ENCODE measurements around the gene WDFY3. TPM values are rescaled to one million over a fixed set of nuclear protein-coding genes. Genes with fewer than 3 reads are reported as not detected.
"Not testable (repeated sequence)": the region's sequence is repeated elsewhere in the genome, so short reads cannot be mapped to it uniquely, and the experiment has no call there.

Gene WDFY3
- total and polyA plus RNA-seq, 7 donors: 3.2 to 54.2 (median 38.2) TPM

DNA sequence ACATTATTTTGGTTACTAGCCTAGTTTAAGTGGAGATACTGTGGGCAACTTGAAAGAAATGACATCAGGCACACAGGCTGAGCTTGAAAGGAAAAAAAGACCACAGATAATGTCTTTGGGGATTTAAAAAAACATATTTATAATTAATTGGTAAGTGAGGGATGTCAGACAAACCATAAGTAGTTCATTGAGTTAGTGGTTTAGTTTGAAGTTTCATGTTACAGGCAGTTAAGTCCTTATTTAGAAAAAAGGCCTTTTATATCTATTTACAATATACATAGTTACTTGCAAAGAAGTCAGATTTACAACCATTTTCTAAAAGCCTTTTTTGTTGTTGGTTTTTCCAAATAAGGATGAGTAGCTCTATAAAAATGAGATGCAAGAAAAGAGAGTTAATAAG, 294.3 kb downstream of the WDFY3 start:
- DNase-seq (no peak), ATAC-seq (no peak)
- H3K4me3 ChIP-seq: no peak overlapping the region
- no peaks in the 10 kb centered on the region for H3K4me1 ChIP-seq
- no peak for TF ChIP-seq CTCF (IDR thresholded peaks at IDR 0.05)
- no peaks in the 10 kb centered on the region for H3K9me3 ChIP-seq
- intact Hi-C loops (cut with DNase I): no loop called here
- peaks cover 4 to 96% of the 10 kb centered on the region in 2 donors for H3K36me3 ChIP-seq (ENCODE audit: insufficient read depth in 1 of 2, low read depth in 1 of 2)
- no peaks in the 10 kb centered on the region for H3K27me3 ChIP-seq (ENCODE audit: insufficient read depth in 3 of 3, low read length in 2 of 3)
- H3K27ac ChIP-seq: no peak overlapping the region

- 93 to 97% (median 94%) methylated on average over 1 of the region's 1 CpG for WGBS, 3 donors
- H3K4me3 ChIP-seq: no peak overlapping the region
- H3K9me3 ChIP-seq: no peaks in the 10 kb centered on the region
- H3K27me3 ChIP-seq (ENCODE audit: insufficient read depth in 3 of 3, low read length in 2 of 3): no peaks in the 10 kb centered on the region
- H3K27ac ChIP-seq: no peak overlapping the region
- intact Hi-C loops (cut with DNase I): no loop called here
- DNase-seq: no peak
- no peaks in the 10 kb centered on the region for H3K4me1 ChIP-seq
- no peak for ATAC-seq
- peaks cover 3 to 76% of the 10 kb centered on the region in 2 donors for H3K36me3 ChIP-seq (ENCODE audit: insufficient read depth in 1 of 2, low read depth in 1 of 2)
- no peak for TF ChIP-seq CTCF (IDR thresholded peaks at IDR 0.05)
These were observed 297.3 kb downstream of the WDFY3 start for GRCh38 chr4:84669201-84669600.

GRCh38 chr4:84666439-84666838, 300.1 kb downstream of the WDFY3 start:
- TF ChIP-seq CTCF (IDR thresholded peaks at IDR 0.05): no peak
- H3K9me3 ChIP-seq: no peaks in the 10 kb centered on the region
- H3K4me1 ChIP-seq: no peaks in the 10 kb centered on the region
- 90 to 100% (median 95%) methylated on average over 1 of the region's 1 CpG for WGBS, 3 donors
- intact Hi-C loops (cut with DNase I): no loop called here
- H3K36me3 ChIP-seq (ENCODE audit: insufficient read depth in 1 of 2, low read depth in 1 of 2): peaks cover 3 to 49% of the 10 kb centered on the region in 2 donors
- no peak for ATAC-seq
- H3K27ac ChIP-seq: no peak overlapping the region
- H3K4me3 ChIP-seq: no peak overlapping the region
- H3K27me3 ChIP-seq (ENCODE audit: insufficient read depth in 3 of 3, low read length in 2 of 3): no peaks in the 10 kb centered on the region
- DNase-seq: no peak

GRCh38 chr4:84664767-84665166, 301.7 kb downstream of the WDFY3 start:
- intact Hi-C loops (cut with DNase I): not testable (repeated sequence)

DNA sequence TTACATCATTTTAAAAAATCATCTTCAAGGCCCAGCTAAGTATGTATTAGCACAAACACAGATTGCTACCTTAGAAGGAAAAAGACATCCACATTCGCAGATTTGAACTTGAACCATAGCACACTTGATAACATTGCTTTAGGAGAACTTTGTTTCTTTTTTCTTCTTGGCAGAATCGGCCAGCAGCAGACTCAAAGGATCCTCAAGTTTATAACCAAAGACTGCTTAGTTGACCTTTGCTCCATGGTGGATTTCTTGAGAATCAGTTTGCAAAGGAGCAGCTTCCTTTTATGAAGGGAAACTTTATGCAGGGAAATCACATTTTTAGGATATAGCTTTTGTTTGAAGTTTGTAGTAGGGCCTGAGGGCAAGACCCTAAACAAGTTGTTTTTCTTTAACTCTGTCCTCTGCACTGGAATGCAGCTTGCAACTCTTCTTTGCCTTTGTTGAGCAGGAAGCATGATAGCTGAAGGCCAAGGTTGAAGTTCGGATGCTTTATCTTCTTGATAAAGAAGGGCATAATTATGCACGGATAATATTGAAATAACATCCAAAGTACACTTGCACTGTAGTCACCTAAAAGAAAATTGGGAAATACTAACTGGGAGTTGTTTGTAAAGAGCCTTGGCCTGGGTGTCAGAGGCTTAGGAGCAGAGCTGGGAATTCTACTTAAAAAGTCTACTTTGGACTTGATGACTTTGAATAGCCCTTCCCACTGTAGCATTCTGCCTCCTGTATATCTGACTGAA, 305.1 kb downstream of the WDFY3 start:
- WGBS, 3 donors: 71 to 79% (median 75%) methylated on average over 4 of the region's 4 CpGs
- TF ChIP-seq CTCF (IDR thresholded peaks at IDR 0.05): no peak
- Histone ChIP-seq H3K4me3 (no peak overlapping the region), H3K4me1 (no peaks in the 10 kb centered on the region), H3K27ac (no peak overlapping the region), H3K27me3 (ENCODE audit: insufficient read depth in 3 of 3, low read length in 2 of 3) (no peaks in the 10 kb centered on the region), H3K36me3 (ENCODE audit: insufficient read depth in 1 of 2, low read depth in 1 of 2) (peaks cover 0 to 6% of the 10 kb centered on the region in 2 donors), H3K9me3 (no peaks in the 10 kb centered on the region)
- intact Hi-C loops (cut with DNase I): no loop called here
- ATAC-seq: no peak
- DNase-seq: no peak

More at GRCh38 chr4:84664767-84665166, 301.7 kb downstream of the WDFY3 start:
- not testable (repeated sequence) for H3K9me3 ChIP-seq; DNase-seq; H3K4me1 ChIP-seq; H3K4me3 ChIP-seq; H3K27ac ChIP-seq; ATAC-seq; H3K27me3 ChIP-seq (ENCODE audit: insufficient read depth in 3 of 3, low read length in 2 of 3)
- H3K36me3 ChIP-seq (ENCODE audit: insufficient read depth in 1 of 2, low read depth in 1 of 2): peaks cover 0 to 34% of the 10 kb centered on the region in 2 donors
- 97 to 98% (median 98%) methylated on average over 18 to 19 of the region's 19 CpGs for WGBS, 3 donors

Data from psoas muscle (tissue), 8 donors.